ENCODE results near the gene YTHDC1.

YTHDC1 gene

GRCh38 chr4:68336530-68336929, 13.4 kb downstream of the YTHDC1 start:
- peaks cover 4% of the 10 kb centered on the region for H3K79me2 ChIP-seq
- H3K4me2 ChIP-seq (ENCODE audit: low read length) = no peak overlapping the region
- H3K36me3 ChIP-seq (ENCODE audit: control insufficient read depth, insufficient read depth, low read length) = no peaks in the 10 kb centered on the region
- H3K9me3 ChIP-seq (ENCODE audit: control insufficient read depth, low read length) = no peaks in the 10 kb centered on the region
- H3K4me1 ChIP-seq = no peaks in the 10 kb centered on the region
- no peak overlapping the region for H2AFZ ChIP-seq
- H3K27ac ChIP-seq = no peak overlapping the region
- H3K4me3 ChIP-seq (ENCODE audit: low read depth, low read length) = no peak overlapping the region
- H3K27me3 ChIP-seq (ENCODE audit: control insufficient read depth, insufficient read depth, low read length) = no peaks in the 10 kb centered on the region
- no peak for TF ChIP-seq CTCF (IDR thresholded peaks at IDR 0.05)
- H3K9ac ChIP-seq = no peak overlapping the region

- no peak overlapping the region for H3K9ac ChIP-seq
- H3K4me2 ChIP-seq (ENCODE audit: low read length) = no peak overlapping the region
- H3K36me3 ChIP-seq (ENCODE audit: control insufficient read depth, insufficient read depth, low read length) = no peaks in the 10 kb centered on the region
- no peak overlapping the region for H2AFZ ChIP-seq
- no peaks in the 10 kb centered on the region for H3K9me3 ChIP-seq (ENCODE audit: control insufficient read depth, low read length)
- H3K27ac ChIP-seq = no peak overlapping the region
- no peaks in the 10 kb centered on the region for H3K79me2 ChIP-seq
- H3K4me1 ChIP-seq = no peaks in the 10 kb centered on the region
- no peak for TF ChIP-seq CTCF (IDR thresholded peaks at IDR 0.05)
- H3K4me3 ChIP-seq (ENCODE audit: low read depth, low read length) = no peak overlapping the region
- H3K27me3 ChIP-seq (ENCODE audit: control insufficient read depth, insufficient read depth, low read length) = no peaks in the 10 kb centered on the region
Measured at GRCh38 chr4:68326141-68326540, 23.7 kb downstream of the YTHDC1 start.

GRCh38 chr4:68324519-68325262, 25.2 kb downstream of the YTHDC1 start:
- no peak overlapping the region for H3K27ac ChIP-seq
- H3K9me3 ChIP-seq (ENCODE audit: control insufficient read depth, low read length) = no peaks in the 10 kb centered on the region
- H3K36me3 ChIP-seq (ENCODE audit: control insufficient read depth, insufficient read depth, low read length) = no peaks in the 10 kb centered on the region
- no peaks in the 10 kb centered on the region for H3K27me3 ChIP-seq (ENCODE audit: control insufficient read depth, insufficient read depth, low read length)
- no peaks in the 10 kb centered on the region for H3K79me2 ChIP-seq
- H3K4me2 ChIP-seq (ENCODE audit: low read length) = no peak overlapping the region
- H3K4me1 ChIP-seq = no peaks in the 10 kb centered on the region
- no peak overlapping the region for H3K9ac ChIP-seq
- TF ChIP-seq CTCF (IDR thresholded peaks at IDR 0.05) = no peak
- H3K4me3 ChIP-seq (ENCODE audit: low read depth, low read length) = no peak overlapping the region
- no peak overlapping the region for H2AFZ ChIP-seq

- Histone ChIP-seq H3K9ac (no peak overlapping the region), H3K9me3 (ENCODE audit: control insufficient read depth, low read length) (no peaks in the 10 kb centered on the region), H3K79me2 (no peaks in the 10 kb centered on the region), H3K27me3 (ENCODE audit: control insufficient read depth, insufficient read depth, low read length) (no peaks in the 10 kb centered on the region), H3K36me3 (ENCODE audit: control insufficient read depth, insufficient read depth, low read length) (no peaks in the 10 kb centered on the region), H2AFZ (no peak overlapping the region), H3K4me2 (ENCODE audit: low read length) (no peak overlapping the region), H3K4me1 (no peaks in the 10 kb centered on the region), H3K4me3 (ENCODE audit: low read depth, low read length) (no peak overlapping the region), H3K27ac (no peak overlapping the region)
- no peak for TF ChIP-seq CTCF (IDR thresholded peaks at IDR 0.05)
Measured at GRCh38 chr4:68319040-68319439, 30.9 kb downstream of the YTHDC1 start.

Data from parathyroid adenoma (tissue), 2 donors.